Measurements from ENCODE around the gene RABEP1.

GRCh38 chr17:5405400-5405799, 123.3 kb downstream of the RABEP1 start:
- TF ChIP-seq CTCF (conservative IDR thresholded peaks at IDR 0.05; ENCODE audit: low read length): no peak
- TF ChIP-seq EZH2phosphoT487 (IDR thresholded peaks at IDR 0.05; ENCODE audit: borderline replicate concordance): no peak
